Stimulated activated CD8-positive, alpha-beta memory T cell treated with anti-CD3 and anti-CD28 coated beads, Interleukin-7, amount 100 ng/mL, for 24 hours (primary cell): ENCODE measurements around the gene MYLK4.

ENCODE experiments used
- DNase-seq: peaks from one replicate; pipeline ENCODE4 v3.0.0-alpha.2; 2020; ENCODE audit warnings: low read depth

Gene MYLK4

DNA sequence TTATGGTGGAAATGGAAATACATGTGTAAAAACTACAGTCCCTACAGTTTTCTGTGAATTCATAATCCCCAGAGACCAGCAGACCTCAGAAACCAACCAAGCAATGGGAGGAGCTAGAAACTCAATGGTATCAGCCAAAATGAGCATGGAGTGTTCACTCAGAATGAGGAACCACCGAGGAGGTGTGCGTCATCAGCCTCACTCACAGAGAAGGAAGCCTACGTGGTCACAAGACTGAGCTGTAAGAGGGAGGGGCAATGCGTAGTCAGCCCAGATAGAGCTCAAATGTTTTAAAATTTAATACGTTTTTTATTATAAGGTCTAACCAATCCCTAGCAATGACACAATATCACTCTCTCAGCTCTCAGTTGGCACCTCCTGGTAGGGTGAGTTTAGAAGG lies 17.4 kb downstream of the MYLK4 start:
- DNase-seq = no peak

DNA sequence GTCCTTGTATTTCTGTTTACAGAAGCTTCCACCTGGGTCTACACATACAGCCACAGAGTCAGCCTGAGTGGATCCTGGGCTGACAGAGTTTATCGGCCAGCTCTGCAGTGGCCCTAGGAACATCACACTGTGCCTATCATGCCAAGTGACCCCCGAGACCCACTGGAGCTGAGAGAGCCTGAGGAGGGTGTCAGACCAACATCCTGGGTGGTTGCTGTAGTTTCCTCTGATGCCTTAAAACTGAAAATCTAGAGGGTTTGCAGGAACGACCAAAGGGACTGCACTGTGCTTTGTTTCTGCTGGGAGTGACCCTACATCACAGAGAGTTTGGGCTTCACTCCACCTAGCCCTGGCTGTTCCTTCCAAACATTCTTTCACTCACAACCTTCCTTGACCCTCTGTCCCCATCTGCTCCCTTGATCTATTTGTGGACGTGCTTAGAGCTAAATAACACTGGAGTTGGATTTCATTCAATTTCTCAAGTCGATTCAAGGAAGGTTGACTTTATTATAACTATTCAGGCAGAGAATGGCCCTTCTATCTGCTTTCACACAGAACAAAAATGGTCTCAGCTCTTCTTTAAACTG lies 18.1 kb downstream of the MYLK4 start:
- no peak for DNase-seq

DNA sequence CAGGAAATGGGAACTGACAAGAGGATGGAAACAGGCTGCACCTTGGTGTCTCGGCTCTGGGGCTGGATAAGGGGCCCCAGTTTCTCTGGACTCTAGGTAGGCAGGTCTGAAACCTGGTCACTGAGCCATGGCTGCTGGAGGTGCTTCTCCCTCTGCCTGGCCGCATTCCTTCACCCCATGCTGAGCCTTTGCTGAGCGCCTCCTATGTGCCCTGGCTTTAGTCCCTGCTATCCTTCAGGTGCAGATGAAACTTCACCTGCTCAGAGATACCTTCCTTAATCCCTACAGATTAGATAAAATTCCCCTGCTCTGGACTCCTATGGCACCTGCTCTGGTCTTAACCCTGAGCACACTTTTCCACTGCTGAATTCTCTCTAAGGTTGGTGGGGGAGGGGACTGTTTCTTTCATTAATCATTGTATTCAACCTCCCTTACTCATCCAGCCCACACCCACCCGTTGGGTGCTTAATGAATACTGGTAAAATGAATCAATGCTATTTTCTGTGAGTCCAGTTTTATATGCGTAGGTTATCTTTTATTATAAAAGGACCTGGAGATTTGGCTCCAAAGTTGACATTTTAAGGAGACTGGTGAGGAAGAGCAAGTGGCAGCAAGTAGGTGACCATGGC lies 19.3 kb downstream of the MYLK4 start:
- no peak for DNase-seq

DNA sequence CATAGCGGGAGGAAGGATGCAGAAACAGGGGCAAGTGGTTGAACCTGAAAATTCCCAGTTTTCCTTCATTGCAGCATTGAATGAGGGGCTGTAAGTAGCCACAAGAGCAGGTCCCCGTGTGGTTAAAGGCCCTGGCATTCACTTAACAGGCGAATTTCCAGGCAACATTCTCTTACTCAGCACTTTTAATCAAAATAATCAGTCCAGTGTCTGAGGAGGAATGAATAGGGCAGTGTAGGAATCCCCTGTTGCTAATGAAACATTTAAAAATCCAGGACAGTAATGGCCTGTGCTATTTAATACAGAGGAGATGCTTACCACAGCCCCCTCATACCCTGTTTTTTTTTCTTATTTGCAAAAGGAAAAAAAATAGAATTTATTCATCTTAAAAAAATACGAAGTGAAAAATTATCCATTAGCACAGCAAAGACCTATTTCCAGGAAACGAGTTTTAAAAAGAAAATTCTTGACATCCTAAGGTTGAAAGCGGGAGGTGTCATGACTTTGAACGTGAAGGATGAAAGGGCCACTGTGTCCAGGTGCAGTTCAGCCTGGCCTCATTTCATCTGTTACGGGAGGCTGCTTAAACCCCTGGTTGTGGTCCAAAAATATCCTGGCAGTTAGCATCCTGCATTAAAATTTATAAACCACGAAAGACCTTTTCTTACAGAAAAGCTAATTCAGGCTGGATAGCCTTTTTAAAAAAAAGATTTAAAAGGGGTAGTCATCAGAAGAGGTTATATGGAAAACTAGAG lies 20.2 kb downstream of the MYLK4 start:
- DNase-seq = no peak

DNA sequence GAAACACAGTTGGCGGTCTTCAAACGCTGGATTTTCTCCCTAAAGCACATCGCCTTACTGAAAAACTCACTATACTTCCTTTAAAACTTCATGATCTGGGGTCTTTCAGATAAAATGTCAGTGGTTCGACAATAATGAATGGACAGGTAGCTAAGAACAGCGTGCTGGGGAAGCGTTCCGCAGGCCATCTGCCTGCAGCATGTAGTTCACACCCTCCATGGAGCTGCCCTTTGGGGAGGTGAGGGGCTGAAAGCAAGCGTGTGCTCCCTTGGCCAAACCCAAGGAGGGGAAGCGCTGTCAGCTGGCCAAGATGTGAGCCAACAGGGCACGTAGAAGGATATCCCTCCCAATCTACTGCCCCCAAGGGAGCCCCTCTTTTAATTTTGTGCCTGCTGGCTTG lies 20.8 kb downstream of the MYLK4 start:
- DNase-seq = no peak

DNA sequence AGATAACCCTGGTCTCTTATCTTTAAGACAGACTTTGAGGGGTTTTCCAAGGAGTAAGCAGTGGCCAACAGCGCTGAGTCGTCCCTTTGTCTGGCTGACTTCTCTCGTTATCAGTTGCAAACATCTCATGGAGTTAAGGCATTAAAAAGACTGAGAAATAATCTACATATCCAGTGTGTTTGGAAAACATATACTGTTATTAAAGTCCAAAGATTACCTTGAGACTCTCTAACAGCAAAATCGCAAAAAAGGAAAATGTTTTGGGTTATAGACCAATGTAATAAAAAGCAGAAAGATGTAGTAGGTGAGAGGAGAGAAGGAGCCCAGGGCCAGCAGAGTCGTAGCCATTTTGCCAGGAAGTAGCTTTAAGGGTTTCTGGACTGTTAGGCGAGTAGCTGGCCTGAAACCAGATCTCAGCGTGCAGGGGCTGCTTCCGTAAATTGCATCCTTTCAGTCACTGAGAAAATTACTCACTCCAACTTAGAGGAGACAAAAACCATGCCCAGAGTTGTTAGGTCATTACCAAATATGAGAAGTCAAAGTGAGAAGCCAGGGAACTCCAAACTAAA lies 24.6 kb downstream of the MYLK4 start:
- DNase-seq = no peak

DNA sequence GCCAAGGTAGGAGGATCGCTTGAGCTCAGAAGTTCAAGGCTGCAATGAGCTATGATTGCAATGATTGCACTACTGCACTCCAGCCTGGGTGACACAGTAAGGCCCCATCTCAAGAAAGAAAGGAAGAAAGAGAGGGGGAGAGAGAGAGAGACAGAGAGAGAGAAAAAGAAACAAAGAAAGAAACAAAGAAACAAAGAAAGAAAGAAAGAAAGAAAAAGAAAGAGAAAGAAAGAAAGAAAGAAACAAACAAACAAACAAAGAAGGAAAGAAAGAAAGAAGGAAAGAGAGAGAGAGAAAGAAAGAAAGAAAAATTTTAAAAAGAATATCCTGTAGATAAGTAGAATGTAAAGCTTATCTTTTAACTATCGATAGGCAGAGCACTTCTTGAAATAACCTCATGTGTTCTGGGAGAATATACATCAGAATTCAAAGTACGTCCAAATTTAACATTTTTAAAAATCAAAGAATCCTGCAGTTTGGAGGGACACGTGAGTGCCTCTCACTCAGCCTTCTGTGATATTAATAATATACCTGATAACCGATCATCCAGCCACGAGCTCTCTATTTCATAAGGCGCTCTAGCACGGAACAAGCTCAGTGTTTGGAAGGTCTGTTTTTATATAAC lies 25.2 kb downstream of the MYLK4 start:
- DNase-seq = no peak

DNA sequence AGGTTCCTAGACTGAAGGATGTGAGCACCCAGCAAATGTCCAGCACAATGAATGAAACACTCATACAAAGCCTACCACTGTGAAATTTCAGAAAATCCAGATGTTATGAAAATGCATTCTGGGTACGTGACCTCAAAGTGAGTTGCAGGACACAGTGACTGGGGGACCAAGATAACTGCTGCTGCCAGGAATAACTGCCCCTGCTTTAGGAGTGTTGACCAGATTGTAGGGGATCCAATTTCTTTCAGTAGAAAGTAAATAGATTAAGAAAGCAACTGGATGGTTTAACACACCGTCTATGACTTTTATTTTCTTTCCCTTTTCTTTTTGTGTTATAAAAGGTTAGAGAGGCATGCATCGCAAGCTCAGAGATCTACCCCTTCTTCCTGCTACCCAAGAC lies 29.5 kb downstream of the MYLK4 start:
- no peak for DNase-seq

DNA sequence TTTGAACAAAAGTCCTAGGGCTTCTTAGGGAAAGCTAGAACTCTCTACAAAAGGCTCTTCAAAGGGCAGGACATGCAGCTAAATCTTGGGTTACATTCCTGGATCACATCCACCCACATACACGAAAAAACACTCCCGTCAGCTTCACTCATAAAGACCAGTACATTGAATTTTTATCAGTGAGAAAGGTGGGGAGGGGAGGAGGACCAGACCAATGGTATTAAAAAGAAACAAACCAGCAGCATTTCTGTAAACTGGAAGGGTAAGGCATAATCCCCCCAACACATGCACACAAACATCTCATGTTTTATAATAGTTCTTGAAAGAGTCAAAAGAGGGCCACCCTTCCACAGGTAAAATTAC lies 31.6 kb downstream of the MYLK4 start:
- no peak for DNase-seq

DNA sequence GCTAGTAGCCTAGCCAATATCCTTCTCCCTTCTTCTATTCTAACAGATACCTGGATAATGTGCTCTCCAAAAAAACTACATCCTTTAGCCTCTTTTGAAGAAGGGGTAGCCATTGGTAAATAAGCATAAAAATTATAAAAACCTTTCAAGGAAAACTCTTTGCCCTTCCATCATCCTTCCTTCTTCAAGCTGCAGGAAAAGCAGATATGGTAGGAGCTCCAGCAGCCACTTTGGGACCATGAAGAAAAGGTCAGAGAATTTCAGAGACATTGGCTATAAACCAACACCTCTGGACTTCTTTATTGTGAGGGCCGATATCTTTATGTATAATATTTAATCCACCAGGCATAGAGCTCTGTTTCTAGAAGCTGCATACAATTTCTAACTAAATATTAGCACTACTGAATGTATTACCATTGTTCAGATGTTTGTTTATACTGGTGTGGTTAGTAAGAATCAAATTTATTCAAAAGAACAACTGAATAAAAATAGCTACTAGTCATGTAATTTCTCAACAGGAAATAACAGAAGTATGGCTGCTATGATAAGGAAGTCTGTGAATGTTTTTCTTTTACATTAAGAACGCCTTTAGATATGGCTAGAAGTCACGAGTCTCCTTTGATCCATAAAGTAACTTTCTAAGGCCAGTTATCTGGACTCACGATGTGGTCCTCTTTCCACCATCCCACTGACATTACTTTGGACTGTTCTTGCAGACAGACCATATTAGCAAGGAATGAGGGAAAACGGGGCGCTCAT lies 32.2 kb downstream of the MYLK4 start:
- DNase-seq = no peak

DNA sequence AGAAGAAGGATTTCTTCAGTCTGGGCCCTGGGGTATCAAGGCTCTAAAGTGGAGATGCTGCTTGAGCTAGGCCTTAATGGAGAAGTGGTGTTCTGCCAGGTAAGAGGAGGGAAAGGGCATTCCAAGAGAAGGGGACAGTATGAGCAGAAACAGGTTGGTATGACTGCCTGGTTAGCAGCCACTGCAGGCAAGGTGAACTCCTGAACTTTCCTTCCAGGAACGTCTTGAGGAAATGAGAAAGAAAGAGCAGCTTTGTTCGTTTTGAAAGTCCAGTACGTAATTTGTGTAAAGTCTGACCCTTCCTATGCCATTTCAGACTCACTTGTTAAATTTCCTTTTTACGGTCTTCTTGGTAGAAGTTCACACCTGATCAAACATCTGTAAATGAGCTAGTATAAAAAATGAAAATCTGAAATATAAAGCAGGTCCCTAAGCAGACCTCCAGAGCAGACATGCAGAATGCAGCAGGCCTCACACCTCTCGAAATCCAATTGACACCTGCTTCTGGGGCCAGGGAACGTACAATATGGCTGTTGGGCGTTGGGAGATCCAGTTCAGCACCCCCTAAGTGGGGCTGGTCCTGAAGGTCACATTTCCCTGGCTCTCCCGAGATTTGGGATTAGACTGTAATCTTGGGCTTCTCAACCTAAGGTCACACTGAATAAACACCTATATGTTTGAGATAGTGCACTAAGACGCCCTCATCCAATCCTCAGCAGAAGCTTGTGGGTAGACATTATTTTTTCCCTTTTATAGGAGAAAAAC lies 33.6 kb downstream of the MYLK4 start:
- DNase-seq = no peak

DNA sequence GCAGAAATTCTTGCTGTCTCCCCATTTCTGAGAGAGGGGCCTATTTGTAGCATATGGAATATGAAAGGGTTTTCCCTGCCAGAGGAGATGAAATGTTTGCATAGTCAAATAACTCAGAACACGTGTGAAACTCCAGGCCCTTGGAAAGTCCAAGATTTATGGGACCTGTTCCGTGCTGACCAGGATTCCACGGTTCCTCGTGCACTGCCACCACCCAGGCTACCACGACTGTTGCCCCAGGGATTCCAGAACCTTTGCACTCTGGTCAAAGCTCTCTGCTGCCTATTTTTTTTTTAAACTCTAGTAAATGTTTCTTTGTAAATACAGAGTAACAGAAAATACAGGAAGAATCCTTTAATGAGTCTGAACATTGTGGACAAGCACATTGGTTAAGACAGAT lies 35.0 kb downstream of the MYLK4 start:
- DNase-seq = no peak

DNA sequence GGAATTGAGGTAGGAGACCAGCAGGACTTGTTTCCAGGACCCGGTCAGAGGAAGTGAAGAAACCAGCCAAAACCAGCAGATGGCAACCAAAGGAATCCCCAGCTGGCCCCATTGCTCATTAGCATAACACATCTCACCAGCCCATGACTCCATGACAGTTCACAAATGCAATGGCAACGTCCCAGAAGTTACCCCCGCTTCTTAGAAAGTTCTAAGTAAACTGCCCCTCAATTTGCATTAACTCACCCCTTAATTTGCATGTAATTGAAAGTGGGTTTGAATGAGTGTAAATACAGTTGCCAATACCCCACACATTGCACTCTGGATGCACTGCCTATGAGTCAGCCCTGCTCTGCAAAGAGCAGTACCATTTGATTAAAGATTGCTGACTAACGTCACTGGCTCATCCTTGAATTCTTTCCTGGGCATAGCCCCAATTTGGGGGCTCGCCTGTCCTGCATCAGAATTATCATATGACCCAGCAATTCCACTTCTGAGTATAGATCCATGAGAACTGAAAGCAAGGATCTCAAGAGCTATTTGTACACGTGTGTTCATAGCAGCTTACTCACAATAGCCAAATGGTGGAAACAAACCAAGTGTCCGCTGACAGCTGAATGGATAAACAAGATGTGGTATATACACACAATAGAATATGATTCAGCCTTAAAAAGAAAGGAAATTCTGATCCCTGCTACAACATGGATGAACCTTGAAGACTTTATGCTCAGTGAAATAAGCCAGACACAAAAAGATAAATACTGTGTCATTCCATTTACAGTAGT lies 36.4 kb downstream of the MYLK4 start:
- DNase-seq = no peak

DNA sequence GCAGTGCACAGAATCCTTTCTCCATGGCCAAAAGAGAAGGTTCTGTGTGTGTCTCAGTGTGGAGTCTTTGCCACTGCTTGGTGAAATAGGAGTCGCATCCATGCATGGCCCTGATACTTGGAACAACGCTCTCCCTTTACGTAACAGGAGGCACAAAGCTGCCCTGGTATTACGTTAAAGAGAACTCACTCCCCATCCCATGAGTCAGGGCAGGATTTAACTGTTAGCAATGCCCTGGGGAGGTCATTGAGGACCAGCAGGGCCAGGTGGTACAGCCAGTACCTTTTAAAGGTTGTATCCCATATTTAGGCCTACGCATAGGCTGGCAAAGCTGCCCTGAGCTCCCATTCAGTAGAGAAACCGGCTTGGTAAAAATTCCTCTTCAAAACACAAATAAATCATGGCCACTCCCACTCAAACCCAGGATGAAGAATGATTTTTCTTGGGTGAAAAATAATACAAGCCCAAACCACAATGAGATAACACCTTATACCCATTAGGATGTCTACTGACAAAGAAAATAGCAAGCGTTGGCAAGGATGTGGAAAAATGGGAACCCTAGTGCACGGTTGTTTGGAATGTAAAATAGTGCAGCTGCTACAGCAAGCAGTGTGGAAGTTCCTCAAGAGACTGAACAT lies 37.1 kb downstream of the MYLK4 start:
- no peak for DNase-seq

DNA sequence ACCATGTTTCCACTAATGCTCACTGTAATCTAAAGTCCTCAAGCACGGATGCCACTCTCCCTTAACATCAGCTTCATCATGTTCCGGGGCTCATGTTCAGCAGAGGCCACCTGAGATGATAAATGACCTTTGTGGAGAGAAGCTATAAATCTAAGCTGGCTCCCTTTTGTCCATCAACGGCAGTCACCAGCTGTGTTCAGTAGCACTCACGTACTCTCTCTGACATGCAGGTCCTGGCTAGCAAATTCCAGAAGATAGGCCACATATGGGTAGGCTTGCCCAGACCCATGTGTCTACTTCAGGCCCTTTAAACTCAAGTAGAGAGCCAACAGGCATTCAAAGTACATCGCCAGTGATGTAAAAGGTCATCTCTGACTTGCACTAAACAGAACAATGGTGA lies 38.6 kb downstream of the MYLK4 start:
- no peak for DNase-seq

DNA sequence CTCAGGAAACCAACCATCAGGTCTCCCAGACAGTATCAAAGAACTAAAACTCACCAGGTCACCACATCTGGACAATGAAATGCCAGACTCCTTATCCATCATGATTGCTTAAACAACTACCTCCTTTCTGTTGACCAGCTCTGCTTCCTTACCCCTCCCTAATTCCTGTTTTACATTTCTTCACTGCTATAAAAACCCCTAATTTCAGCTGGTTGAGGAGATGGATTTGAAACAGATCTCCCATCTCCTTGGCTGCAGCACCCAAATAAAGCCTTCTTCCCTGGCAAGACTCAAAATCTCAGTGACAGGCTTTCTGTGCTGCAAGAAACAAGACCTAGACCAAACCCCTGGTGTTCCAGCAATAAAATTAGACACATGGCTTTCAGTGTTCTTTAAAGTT lies 40.3 kb downstream of the MYLK4 start:
- no peak for DNase-seq

DNA sequence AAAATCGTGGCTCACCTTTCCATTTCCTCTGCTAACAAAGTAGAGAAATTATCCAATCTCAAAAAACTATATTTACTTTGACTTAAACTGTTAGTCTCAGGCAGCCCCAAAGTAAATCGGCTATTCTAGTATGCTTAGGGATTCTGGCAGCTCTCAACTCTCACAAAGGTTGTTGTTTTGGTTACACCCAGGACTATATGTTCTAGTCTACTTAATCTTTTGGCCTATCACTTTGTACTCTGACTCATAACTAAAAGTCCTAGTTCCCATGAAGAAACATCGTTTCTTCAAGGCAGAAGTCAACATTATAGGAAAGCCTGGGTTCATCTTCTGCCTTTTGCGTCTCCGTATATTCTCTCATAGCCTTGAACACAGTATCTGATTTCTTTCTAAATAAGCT lies 42.3 kb downstream of the MYLK4 start:
- DNase-seq = no peak

DNA sequence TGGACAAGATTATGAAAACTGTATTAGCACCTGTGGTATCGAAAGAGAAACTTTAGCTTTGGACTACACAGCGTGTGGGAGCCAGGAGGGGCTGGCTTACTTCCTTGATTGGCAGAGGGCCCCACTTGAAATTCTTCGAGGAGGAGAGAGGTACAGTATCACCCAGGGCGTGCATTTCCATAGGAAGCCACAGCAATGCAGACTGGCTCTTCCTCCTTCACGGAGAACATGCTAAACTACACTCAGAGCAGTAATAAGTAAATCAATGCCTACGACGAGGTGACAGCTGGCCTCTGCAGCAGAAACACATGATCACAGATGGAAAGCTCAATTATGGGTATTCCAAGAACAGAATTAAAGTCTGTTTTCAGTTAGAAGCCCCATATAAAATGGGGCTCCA lies 44.2 kb downstream of the MYLK4 start:
- DNase-seq = no peak

DNA sequence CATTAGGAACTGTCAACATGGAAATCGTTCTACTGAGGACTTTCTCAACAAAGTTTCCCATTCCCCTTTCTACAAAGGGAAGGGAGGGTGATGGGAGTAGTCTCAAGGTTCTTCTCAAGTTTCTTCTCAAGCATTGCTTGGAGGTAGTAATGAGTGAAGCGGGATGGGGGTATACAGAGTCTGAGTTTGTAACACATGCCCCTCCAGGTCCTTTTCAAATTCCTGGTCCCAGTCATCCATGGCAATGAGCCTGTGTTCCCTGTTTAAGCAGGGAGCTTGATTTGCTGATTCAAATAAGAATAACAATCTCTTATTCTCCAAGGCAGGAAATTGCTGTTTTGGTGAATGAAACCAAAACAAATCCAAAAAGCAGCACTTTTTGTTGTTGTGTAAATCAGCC lies 45.5 kb downstream of the MYLK4 start:
- DNase-seq = no peak

DNA sequence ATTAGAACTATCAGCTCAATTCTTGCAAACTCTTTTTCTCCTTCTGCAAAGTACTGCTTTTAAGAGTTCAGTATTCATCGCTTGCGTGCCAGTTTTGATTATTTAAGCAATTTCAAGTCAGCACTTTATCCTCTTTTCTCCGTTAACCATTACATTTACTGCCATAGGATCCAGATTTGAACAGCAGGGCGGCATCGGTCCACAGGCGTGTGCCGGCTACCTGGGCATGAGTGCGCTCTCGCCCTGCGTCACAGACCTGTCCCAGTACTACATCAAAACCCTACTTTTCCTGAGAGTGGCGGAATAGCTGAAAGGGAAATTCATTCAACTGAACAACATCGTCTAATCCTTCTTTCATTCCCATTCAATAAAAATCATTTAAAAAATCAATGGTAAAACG lies 53.4 kb downstream of the MYLK4 start:
- no peak for DNase-seq
